ENCODE results near the gene INTS14.
A peak's percentile ranks its signal among the peaks of the same experiment; 100 is the strongest.

INTS14 gene

DNA sequence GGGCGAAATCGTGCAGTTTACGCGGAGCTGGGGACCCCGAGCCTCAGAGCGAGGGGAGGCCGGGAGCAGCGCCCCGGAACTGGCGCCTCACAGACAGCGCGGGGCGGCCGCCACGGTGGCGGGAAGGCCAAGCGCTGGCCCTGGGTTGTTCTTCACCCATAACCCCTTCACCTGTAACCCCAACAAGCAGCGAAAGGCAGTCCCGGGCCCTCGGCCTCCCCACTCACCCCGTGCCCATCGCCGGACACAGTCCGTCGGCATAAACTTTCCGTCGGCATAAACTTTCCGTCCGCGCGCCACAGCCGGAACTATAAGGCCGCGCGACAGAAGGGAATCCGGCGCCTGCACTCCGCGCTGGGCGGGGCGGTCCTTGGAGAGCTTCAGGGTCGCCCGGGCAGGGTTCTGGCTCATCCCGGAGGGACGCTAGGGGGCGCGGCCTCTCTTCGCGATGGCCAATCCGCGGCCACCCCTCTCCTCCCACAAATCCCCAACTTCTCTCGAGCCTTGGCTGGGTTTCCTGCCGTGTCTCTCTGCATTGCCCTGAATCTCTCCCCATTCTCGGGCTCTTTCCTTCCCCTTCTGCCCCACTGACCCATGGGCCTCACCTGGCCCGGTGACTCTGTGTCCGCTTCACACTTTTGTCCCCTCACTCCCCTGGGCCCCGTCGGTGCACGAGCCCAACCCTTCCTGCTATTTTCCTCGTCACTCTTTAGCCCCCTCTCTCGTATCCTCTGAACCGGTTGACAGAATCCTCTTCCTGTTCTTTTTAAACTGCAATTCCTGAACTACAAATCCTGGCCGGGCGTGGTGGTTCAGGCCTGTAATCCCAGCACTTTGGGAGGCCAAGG is at the start of gene INTS14:
Gene INTS14 (minus strand): TSS at position 261 of the 848 bp plus-strand sequence. CDS start 3,751 bp downstream, outside the sequence.
- POLR2A ChIA-PET, result interaction anchor here (0.6 to 1.9 kb wide), 11 partner anchors 11 to 259 kb away, joined by 3 to 16 read pairs (median 3); partner anchors contain the start of genes DENND4A, RAB11A and SLC24A1

DNA sequence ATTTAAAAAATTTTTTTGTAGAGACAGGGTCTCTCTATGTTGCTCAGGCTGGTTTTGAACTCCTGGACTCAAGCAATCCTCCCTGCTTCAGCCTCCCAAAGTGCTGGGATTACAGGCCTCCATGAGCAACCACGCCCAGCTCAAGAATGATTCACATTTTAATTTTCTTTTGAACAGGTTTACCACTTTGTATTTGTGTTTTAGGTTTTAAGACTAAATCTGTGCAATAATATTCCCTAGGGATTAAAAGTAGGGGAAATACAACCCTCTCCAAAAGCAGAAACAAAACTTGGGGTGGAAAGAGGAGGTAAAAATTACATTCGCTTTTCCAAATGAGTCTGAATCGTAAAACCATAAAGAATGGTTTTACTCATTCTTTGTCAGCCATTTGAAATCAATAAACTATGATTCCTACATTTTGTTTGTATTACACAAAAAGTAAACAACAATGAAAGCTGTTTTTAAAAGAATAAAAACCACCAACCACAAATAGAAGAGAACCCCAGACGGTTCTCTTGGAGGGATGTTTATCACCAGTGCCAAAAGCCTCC is 48.6 kb upstream of the INTS14 start:
- TF ChIP-seq, protein P1, sequence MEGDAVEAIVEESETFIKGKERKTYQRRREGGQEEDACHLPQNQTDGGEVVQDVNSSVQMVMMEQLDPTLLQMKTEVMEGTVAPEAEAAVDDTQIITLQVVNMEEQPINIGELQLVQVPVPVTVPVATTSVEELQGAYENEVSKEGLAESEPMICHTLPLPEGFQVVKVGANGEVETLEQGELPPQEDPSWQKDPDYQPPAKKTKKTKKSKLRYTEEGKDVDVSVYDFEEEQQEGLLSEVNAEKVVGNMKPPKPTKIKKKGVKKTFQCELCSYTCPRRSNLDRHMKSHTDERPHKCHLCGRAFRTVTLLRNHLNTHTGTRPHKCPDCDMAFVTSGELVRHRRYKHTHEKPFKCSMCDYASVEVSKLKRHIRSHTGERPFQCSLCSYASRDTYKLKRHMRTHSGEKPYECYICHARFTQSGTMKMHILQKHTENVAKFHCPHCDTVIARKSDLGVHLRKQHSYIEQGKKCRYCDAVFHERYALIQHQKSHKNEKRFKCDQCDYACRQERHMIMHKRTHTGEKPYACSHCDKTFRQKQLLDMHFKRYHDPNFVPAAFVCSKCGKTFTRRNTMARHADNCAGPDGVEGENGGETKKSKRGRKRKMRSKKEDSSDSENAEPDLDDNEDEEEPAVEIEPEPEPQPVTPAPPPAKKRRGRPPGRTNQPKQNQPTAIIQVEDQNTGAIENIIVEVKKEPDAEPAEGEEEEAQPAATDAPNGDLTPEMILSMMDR (IDR thresholded peaks at IDR 0.05; ENCODE audit: insufficient read depth, low read length, missing control alignments), result no peak
- POLR2A ChIA-PET, result no interaction called here
- CTCF ChIA-PET, result interaction anchor here (1.1 to 5.6 kb wide), 5 partner anchors 8 to 198 kb away, joined by 3 to 24 read pairs (median 4); no protein-coding TSS in a partner anchor
- no peak for DNase-seq (ENCODE audit: low read depth, low spot score)
- no peak overlapping the region for H3K4me3 ChIP-seq (ENCODE audit: low read depth, low read length)

More for the DNA sequence above, at the start of gene INTS14:
- H3K4me3 ChIP-seq (ENCODE audit: low read depth, low read length), result peak within 1 kb of the TSS; percentile 77
- CTCF ChIA-PET, result interaction anchor here (0.6 to 3.7 kb wide), 24 partner anchors 8 to 265 kb away, joined by 3 to 27 read pairs (median 4); partner anchors contain the start of genes RAB11A and SLC24A1
- peak; percentile 73 for DNase-seq (ENCODE audit: low read depth, low spot score)
- TF ChIP-seq, protein P1 (IDR thresholded peaks at IDR 0.05; ENCODE audit: insufficient read depth, low read length, missing control alignments), result peak; percentile 81

DNA sequence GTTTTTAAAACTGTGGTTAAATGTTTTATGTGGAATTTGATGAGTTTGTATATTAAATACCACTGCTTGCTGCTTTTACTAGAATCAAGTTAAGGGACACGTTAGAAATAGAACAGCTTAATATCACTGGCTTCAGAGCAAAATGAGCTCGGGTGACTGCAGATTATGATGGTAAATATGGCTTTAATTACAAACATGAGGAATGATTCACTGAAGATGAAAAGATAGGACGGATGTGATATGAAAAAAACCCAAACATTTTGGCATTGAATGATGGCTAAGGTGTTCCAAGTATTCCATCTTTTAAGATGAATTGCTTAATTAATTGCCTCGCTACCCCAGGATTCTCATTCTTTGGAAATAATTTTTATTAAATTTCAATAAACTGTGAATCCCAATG is 44.5 kb upstream of the INTS14 start:
- ChIA-PET CTCF (interaction anchor here (1.4 to 5.0 kb wide), 2 partner anchors 11 to 17 kb away, joined by 5 to 49 read pairs; no protein-coding TSS in a partner anchor), POLR2A (no interaction called here)
- H3K4me3 ChIP-seq (ENCODE audit: low read depth, low read length), result no peak overlapping the region
- TF ChIP-seq, protein P1 (IDR thresholded peaks at IDR 0.05; ENCODE audit: insufficient read depth, low read length, missing control alignments), result no peak
- DNase-seq (ENCODE audit: low read depth, low spot score), result no peak

DNA sequence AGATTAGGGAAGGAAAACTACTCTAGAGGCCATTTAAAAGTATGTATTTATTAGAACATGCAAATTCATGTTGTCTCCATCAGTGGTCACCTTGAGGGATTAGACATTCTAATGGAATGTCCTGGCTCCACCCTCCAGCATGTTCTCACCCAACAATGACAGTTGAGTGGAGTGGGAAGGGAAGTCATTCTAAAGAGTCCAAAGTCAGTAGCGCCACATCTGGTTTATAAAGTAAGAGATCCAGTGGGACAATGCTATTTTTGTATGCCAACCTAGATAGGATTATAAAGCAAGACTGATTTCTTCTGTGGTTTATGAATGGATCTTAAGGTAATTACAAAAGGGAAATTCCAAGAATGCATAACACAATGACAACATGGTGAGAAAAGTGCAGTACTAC is 44.1 kb upstream of the INTS14 start:
- CTCF ChIA-PET, result interaction anchor here (1.4 to 5.0 kb wide), 2 partner anchors 10 to 17 kb away, joined by 5 to 49 read pairs; no protein-coding TSS in a partner anchor
- POLR2A ChIA-PET, result no interaction called here
- no peak overlapping the region for H3K4me3 ChIP-seq (ENCODE audit: low read depth, low read length)
- TF ChIP-seq, protein P1 (IDR thresholded peaks at IDR 0.05; ENCODE audit: insufficient read depth, low read length, missing control alignments), result no peak
- DNase-seq (ENCODE audit: low read depth, low spot score), result no peak

GRCh38 chr15:65653801-65654521 is 43.0 kb upstream of the INTS14 start:
- ChIA-PET CTCF (interaction anchor here (0.7 to 5.0 kb wide), 6 partner anchors 9 to 203 kb away, joined by 3 to 49 read pairs (median 4); no protein-coding TSS in a partner anchor), POLR2A (interaction anchor here (0.6 kb wide), 2 partner anchors 87 to 159 kb away, joined by 3 to 4 read pairs; no protein-coding TSS in a partner anchor)
- TF ChIP-seq, protein P1 (IDR thresholded peaks at IDR 0.05; ENCODE audit: insufficient read depth, low read length, missing control alignments), result no peak
- H3K4me3 ChIP-seq (ENCODE audit: low read depth, low read length), result no peak overlapping the region
- DNase-seq (ENCODE audit: low read depth, low spot score), result no peak

Data from AG04449 (cell line).